DND-41 (cell line): ENCODE data around the gene KIF14.

ENCODE experiments used
- ATAC-seq: fragments of 200-7000 bp; cut with Tn5 transposase; 3 replicates; pipeline ENCODE4 v1.9.1; 2021; ENCODE audit warnings: low read depth; ENCODE audit not compliant: insufficient read depth
- DNase-seq: peaks from one replicate; pipeline ENCODE4 v3.0.0-alpha.2; 2020
- H2AFZ ChIP-seq: 2 replicates; pipeline ENCODE4 v1.6.0; 2012; ENCODE audit warnings: low read depth, low read length
- H3K27ac ChIP-seq: 2 replicates; pipeline ENCODE4 v1.5.1; 2012; ENCODE audit warnings: low read length, inconsistent platforms
- H3K27me3 ChIP-seq: fragments of 200-600 bp; sonication (generic); 2 replicates; pipeline ENCODE4 v1.6.0; 2012; ENCODE audit warnings: low read length, mild to moderate bottlenecking, inconsistent platforms; ENCODE audit not compliant: insufficient read depth, poor library complexity
- H3K36me3 ChIP-seq: 2 replicates; pipeline ENCODE4 v1.5.1; 2012; ENCODE audit warnings: low read length, inconsistent platforms; ENCODE audit not compliant: insufficient read depth
- H3K4me1 ChIP-seq: 2 replicates; pipeline ENCODE4 v1.5.1; 2012; ENCODE audit warnings: mild to moderate bottlenecking, low read length; ENCODE audit not compliant: insufficient read depth
- H3K4me2 ChIP-seq: 2 replicates; pipeline ENCODE4 v1.6.0; 2012; ENCODE audit warnings: mild to moderate bottlenecking, moderate library complexity, low read length, inconsistent platforms; ENCODE audit not compliant: insufficient read depth
- H3K4me3 ChIP-seq, 2 experiments: fragments of 200-600 bp in 1 of 2; shearing (Covaris generic) in 1 of 2; 2 replicates each; pipeline ENCODE4 v1.5.1; 2012 to 2016; ENCODE audit warnings: inconsistent platforms in 2 of 2, low read length in 2 of 2, mild to moderate bottlenecking in 2 of 2, low read depth in 1 of 2, moderate library complexity in 1 of 2
- H3K79me2 ChIP-seq: 2 replicates; pipeline ENCODE4 v1.6.0; 2012; ENCODE audit warnings: low read length, inconsistent platforms; ENCODE audit not compliant: insufficient read depth
- H3K9ac ChIP-seq: 2 replicates; pipeline ENCODE4 v1.6.0; 2012; ENCODE audit warnings: low read depth, mild to moderate bottlenecking, inconsistent platforms, low read length, moderate library complexity
- H3K9me3 ChIP-seq: 2 replicates; pipeline ENCODE4 v1.5.1; 2012; ENCODE audit warnings: low read length, moderate library complexity, mild to moderate bottlenecking, inconsistent platforms; ENCODE audit not compliant: insufficient read depth, severe bottlenecking
- H4K20me1 ChIP-seq: 2 replicates; pipeline ENCODE4 v1.6.0; 2012; ENCODE audit warnings: low read length; ENCODE audit not compliant: insufficient read depth
- EZH2 ChIP-seq: IDR thresholded peaks from 3 replicates; pipeline ENCODE4 v1.6.1; 2012; ENCODE audit warnings: borderline replicate concordance, low read depth, mild to moderate bottlenecking, moderate library complexity, low read length, inconsistent platforms; ENCODE audit not compliant: severe bottlenecking
- TF ChIP-seq, protein P1 (sequence below): IDR thresholded peaks from 2 replicates; pipeline ENCODE4 v1.5.1; 2012; ENCODE audit warnings: borderline replicate concordance, low read length, moderate library complexity, mild to moderate bottlenecking; ENCODE audit not compliant: poor library complexity, severe bottlenecking; ENCODE audit errors: extremely low read depth

The KIF14 gene

GRCh38 chr1:200666309-200666708 is 45.8 kb upstream of the KIF14 start:
- peaks cover 48% of the 10 kb centered on the region for H3K79me2 ChIP-seq

DNA sequence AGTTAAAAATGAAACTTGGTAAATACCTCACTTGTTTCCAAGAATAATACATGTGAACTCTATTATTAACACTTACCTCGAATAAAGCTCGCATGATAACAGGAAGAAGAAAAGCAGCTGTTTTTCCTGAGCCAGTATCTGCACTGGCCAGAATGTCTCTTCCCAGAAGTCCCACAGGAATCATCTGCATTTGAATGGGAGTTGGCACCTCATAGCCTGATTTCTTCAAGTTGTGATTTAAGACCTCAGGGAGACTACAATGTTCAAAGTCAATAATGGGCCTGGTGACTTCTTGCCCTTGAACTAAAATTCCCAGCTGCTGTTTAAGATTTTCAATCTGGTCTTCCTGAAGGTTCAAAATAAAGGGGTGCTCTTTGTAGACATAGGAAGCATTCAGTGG is 45.3 kb upstream of the KIF14 start:
- TF ChIP-seq, protein P1, sequence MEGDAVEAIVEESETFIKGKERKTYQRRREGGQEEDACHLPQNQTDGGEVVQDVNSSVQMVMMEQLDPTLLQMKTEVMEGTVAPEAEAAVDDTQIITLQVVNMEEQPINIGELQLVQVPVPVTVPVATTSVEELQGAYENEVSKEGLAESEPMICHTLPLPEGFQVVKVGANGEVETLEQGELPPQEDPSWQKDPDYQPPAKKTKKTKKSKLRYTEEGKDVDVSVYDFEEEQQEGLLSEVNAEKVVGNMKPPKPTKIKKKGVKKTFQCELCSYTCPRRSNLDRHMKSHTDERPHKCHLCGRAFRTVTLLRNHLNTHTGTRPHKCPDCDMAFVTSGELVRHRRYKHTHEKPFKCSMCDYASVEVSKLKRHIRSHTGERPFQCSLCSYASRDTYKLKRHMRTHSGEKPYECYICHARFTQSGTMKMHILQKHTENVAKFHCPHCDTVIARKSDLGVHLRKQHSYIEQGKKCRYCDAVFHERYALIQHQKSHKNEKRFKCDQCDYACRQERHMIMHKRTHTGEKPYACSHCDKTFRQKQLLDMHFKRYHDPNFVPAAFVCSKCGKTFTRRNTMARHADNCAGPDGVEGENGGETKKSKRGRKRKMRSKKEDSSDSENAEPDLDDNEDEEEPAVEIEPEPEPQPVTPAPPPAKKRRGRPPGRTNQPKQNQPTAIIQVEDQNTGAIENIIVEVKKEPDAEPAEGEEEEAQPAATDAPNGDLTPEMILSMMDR = no peak
- no peak for TF ChIP-seq EZH2
- Histone ChIP-seq H3K79me2 (peaks cover 46% of the 10 kb centered on the region), H3K9me3 (no peaks in the 10 kb centered on the region), H3K27me3 (no peaks in the 10 kb centered on the region), H3K9ac (no peak overlapping the region), H3K27ac (no peak overlapping the region), H3K4me1 (peaks cover 34% of the 10 kb centered on the region), H3K36me3 (peaks cover 47% of the 10 kb centered on the region), H2AFZ (no peak overlapping the region), H3K4me3 (no peak overlapping the region), H4K20me1 (no peaks in the 10 kb centered on the region), H3K4me2 (no peak overlapping the region)
- ATAC-seq (no peak), DNase-seq (no peak)

More at GRCh38 chr1:200666309-200666708, 45.8 kb upstream of the KIF14 start:
- Histone ChIP-seq H3K9ac (no peak overlapping the region), H4K20me1 (no peaks in the 10 kb centered on the region), H3K4me1 (peaks cover 38% of the 10 kb centered on the region), H3K4me3 (no peak overlapping the region), H2AFZ (no peak overlapping the region), H3K4me2 (no peak overlapping the region), H3K9me3 (no peaks in the 10 kb centered on the region), H3K27ac (no peak overlapping the region), H3K36me3 (peaks cover 44% of the 10 kb centered on the region), H3K27me3 (no peaks in the 10 kb centered on the region)
- no peak for DNase-seq
- no peak for TF ChIP-seq EZH2
- TF ChIP-seq, protein P1 = no peak
- ATAC-seq = no peak

DNA sequence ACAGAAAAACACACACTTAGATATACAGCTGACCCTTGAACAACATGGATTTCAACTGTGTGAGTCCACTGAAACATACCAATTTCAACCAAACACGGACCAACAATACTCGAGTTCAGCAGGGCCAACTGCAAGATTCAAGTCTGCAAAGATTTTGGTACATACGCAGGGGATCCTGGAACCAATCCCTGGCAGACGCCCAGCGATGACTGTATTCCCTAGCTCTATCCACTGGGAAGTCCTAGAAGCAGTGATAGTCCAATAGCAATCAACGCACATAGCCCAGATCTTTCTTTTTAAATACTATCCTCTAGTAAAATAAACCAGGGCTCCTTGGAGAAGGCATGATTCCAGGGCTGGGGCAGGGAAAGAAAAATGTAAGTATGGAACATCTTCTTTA is 40.2 kb upstream of the KIF14 start:
- Histone ChIP-seq H3K4me1 (peaks cover 10% of the 10 kb centered on the region; the same call in 1 of the 2 replicates), H4K20me1 (no peaks in the 10 kb centered on the region), H3K9ac (no peak overlapping the region), H3K79me2 (peaks cover 14% of the 10 kb centered on the region), H3K4me3 (no peak overlapping the region), H3K27ac (no peak overlapping the region), H3K36me3 (peaks cover 85% of the 10 kb centered on the region), H3K9me3 (no peaks in the 10 kb centered on the region), H2AFZ (no peak overlapping the region), H3K4me2 (no peak overlapping the region), H3K27me3 (no peaks in the 10 kb centered on the region)
- ATAC-seq (no peak), DNase-seq (no peak)
- TF ChIP-seq EZH2 = no peak

DNA sequence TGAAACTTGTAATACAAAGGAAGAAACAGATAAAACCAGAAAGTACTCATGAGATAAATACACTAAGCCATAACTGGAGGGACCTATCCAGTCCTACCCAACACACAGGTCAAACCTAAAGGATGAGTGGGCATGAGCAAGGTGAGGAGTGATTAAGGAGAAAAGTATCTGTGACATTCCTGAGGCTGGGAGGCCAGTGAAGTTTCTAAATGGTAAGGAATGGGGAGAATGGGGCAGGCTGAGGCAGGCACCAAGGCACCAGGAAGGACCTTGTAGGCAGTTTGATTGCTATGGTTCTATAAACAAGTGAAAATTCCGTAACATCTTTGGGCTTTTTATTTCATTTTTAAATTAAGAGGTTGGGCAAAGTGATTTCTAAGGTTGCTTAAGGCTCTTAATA is 38.7 kb upstream of the KIF14 start:
- H3K27ac ChIP-seq = no peak overlapping the region
- ATAC-seq (no peak), DNase-seq (no peak)
- no peaks in the 10 kb centered on the region for H3K27me3 ChIP-seq
- no peak overlapping the region for H2AFZ ChIP-seq
- peaks cover 4% of the 10 kb centered on the region; the same call in 1 of the 2 replicates for H3K4me1 ChIP-seq
- no peak overlapping the region for H3K4me2 ChIP-seq
- H3K9ac ChIP-seq = no peak overlapping the region
- peaks cover 91% of the 10 kb centered on the region for H3K36me3 ChIP-seq
- H3K79me2 ChIP-seq = peaks cover 6% of the 10 kb centered on the region
- no peaks in the 10 kb centered on the region for H4K20me1 ChIP-seq
- H3K4me3 ChIP-seq = no peak overlapping the region
- no peaks in the 10 kb centered on the region for H3K9me3 ChIP-seq
- TF ChIP-seq, protein P1 = no peak
- no peak for TF ChIP-seq EZH2
